HG03196 (cell line): ENCODE results near the gene CDK8.
A peak's percentile ranks its signal among the peaks of the same experiment; 100 is the strongest.

ENCODE experiments used
- ATAC-seq: cut with Tn5 transposase; IDR thresholded peaks from one replicate; pipeline ENCODE4 v1.9.1; 2021; ENCODE audit not compliant: unreplicated experiment

CDK8 gene

GRCh38 chr13:26253787-26254582 is at the start of gene CDK8:
Gene CDK8, plus strand, starts transcription at chr13:26254129. Its CDS starts 513 bp downstream, at chr13:26254642.
- peak; percentile 90 for ATAC-seq

DNA sequence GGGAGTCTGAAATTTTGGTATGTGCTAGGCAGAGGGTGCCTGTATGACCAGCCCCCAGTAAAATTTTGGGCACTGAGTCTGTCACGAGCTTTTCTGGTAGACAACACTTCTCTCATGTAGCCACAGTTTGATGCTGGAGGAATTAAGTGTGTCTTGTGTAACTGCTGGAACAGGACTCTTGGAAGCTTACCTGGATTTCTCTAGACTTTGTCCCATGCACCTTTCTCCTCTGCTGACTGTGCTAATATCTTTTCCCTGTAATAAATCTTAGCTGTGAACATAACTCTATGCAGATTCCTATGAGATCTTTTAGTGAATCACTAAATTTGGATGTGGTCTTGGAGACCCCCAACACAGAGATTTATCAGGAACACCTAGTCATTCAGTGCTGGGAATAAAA is 45.6 kb upstream of the CDK8 start:
- ATAC-seq = no peak

DNA sequence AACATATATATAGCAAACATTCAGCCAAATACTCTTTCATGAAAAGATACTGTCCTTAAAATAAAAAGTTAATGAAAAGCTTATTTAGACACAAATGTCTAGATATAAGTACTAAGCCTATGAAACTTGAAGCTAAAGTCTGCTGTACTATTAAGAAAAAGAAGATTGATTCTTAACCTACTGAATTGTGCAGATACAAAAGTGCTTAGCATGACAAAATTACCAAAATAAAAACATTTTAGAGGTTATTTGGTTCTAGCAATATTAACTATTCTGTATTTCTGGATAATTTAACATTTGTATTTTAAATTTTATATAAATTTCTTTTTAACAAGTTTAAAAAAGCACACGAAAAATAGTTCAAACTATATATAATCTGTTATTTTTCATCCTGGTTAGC is 40.6 kb upstream of the CDK8 start:
- ATAC-seq = no peak

DNA sequence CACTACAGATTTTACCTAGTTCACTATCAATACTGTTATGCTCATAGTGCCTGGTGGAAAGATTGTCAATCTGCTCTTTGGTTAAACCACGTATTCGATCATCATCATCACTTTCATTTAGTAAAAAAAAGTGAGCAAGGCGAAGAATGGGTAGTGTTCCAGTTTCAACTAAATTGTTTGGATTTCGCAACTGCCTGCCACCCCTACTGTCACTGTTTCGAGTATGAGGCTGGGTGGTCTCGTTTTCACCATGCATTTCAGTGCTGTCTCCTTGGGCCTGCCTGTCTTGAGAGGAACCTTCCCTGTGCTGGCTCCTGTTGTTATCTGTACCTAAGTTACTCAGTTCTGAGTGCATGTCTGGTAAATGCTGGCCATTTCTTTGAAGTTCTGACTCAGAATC is 39.9 kb upstream of the CDK8 start:
- ATAC-seq = no peak

- ATAC-seq = no peak
These were observed 37.9 kb upstream of the CDK8 start for GRCh38 chr13:26216042-26216441.

- ATAC-seq = no peak
These were observed 34.2 kb upstream of the CDK8 start for GRCh38 chr13:26219726-26220125.

DNA sequence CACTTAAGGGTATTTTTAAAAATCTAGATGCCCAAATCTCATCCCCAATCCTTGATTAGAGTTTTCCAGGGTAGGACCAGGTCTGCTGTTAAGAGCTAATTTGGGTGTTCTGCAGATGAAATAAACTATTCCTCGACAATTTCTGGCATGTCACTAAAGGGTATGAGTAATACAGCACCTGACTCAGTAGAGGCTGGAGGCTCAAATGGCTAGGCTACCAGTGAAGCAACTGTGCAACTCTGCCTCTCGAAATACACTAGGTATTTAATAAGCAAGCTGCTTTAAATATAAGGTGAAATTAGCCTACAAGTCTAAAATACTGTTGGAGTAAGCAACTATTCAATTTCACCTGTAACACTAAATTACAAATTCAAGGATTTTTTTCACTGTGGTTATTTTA is 33.4 kb upstream of the CDK8 start:
- ATAC-seq = no peak

GRCh38 chr13:26221399-26221720 is 32.6 kb upstream of the CDK8 start:
- ATAC-seq = peak; percentile 18

DNA sequence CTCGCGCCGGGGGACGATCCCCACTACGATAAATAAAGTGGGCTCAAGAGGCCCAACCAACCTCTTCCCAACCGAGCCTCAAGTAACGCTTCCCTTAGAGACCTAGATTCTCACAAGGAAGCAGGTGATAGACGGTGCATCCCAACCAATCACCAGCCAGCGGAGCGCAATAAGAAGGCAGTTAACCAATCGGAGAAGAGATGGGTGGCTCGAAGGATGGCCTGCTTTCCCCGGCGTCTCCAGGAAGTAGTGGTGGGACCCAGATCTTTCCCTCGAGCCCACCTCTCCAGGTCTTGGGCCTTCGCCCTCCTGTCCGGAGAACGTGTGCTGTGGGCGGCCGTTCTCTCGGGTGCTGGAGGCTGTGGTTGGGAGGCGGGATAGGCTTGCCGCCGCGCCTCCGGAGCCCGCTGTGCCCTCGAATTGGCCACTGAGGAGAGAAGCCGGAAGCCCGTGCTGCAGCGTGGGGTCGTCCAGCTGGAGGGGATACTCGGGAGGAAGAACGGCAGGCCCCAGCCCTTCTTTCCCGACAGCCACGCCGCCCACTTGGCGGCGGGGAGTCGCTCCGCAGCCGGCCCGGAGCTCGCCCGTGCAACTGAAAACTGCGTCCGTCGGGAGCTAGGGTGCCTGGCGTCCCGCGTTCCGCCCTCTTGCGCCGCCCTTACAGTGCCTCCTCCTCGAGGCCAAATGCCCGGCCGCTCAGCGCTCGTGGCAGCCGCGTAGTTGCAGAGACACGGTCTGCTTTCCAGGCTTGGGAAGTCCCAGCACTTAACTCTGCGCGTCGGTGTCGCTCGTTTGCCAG is 32.0 kb upstream of the CDK8 start, which contains the start of gene RNF6:
Gene RNF6, minus strand, starts transcription at position 594 of the 799 bp plus-strand sequence. CDS start 2,665 bp downstream, outside the sequence.
- ATAC-seq = peak; percentile 94

DNA sequence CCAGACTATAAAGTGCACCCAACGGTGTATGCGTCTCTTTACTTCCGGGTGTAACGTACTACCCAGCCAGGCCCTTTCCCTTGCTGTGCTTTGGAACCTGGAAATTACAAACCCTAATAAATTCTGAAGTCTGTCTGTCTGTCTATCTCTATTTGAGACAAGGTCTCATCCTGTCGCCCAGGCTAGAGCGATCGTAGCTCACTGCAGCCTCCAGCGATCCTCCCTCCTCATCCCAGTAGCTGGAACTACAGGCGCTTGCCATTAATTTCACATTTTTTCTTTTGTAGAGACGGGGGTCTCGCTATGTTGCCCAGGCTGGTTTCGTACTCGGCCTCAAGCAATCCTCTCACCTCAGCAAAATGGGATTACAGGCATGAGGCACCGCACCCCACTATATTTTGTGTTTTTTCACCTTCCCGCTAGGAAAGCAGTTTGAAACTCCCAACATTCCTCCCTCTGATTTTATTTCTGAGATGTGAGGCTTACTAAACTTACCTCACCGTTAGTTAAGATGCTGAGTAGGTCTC is 31.3 kb upstream of the CDK8 start:
- peak; percentile 41 for ATAC-seq

GRCh38 chr13:26225896-26226617 is 27.9 kb upstream of the CDK8 start:
- ATAC-seq = no peak

GRCh38 chr13:26227166-26227971 is 26.6 kb upstream of the CDK8 start:
- ATAC-seq = no peak

GRCh38 chr13:26228096-26228495 is 25.8 kb upstream of the CDK8 start:
- ATAC-seq = no peak

GRCh38 chr13:26229080-26229615 is 24.8 kb upstream of the CDK8 start:
- no peak for ATAC-seq

GRCh38 chr13:26230703-26231102 is 23.2 kb upstream of the CDK8 start:
- no peak for ATAC-seq

DNA sequence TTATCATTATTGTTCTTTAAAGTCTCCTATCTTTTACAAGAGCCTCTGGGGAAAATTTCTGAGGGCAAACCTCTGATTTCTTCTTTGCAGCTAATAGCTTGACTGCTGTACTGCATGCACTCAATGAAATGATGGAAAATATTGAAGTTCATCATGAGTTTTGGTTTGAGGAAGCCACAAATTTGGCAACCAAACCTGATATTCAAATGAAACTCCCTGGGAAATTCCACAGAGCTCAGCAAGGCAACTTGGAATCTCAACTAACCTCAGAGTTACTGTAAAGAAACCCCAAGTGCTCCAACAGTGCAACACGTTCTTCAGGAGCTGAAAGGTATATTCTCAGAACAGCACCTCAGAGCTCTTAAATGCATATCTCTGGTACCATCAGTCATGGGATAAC is 17.6 kb upstream of the CDK8 start:
- no peak for ATAC-seq

DNA sequence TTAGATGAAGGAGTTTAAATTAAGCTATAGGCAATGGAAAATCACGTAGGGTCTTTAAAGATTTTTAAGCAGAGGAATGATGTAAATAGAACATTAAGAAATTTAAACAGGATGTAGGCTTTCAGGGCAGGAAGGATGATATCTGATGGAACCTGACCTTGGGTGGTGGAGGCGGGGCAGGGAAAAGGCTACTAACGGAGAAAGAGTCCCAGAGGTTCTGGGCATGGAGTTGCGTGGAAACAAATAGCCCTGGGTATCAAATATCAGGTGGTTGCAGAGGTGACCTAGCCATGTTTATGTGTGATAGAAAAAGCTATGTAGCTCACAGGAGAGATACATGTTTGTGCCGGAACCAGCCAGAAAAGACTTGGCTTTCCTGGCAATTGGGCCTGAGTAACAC is 7.8 kb upstream of the CDK8 start:
- ATAC-seq = no peak

DNA sequence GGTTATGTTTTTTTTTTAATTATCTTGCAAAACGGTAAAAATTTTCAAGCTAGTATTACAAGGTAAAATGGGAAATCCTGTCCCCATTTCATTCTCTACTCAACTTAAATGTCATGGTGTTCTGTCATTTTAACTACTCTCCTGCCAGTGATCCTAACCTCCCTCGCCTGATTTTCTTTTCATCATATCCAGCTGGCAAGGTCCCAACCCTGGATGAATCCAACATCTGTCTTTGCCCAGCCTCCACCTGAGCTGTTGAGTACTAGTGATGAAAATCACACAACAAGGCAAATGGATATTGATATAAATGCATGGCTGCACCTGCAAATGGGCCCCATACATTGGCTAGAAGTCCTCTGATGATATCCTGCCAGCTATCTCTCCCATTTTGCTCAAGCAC is 6.9 kb upstream of the CDK8 start:
- no peak for ATAC-seq

- ATAC-seq = no peak
These were observed 6.3 kb upstream of the CDK8 start for GRCh38 chr13:26247608-26248007.

DNA sequence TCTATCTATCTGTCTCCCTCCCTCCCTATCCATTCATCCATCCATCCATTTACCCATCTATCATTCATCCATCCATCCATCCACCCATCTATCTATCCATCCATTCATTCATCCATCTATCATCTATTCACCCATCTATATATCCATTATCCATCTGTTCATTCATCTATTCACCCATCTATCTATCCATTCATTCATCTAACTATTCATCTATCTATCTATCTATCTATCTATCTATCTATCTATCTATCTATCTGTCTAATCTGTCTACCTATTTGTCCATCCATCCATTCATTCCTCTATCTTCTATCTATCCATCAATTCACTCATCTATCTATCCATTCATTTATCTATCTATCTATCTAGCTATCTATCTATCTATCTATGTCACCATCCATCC is 4.4 kb upstream of the CDK8 start:
- no peak for ATAC-seq
